HEK293 (cell line): ENCODE results near the gene RPL35A.

Source experiments
- BCL6B ChIP-seq: fragments of 450-650 bp; formaldehyde crosslinking; IDR thresholded peaks from 2 replicates; pipeline ENCODE4 v1.5.1; 2017; ENCODE audit warnings: missing biosample characterization, missing genetic modification characterization
- GLI2 ChIP-seq: fragments of 450-650 bp; formaldehyde crosslinking; IDR thresholded peaks from 2 replicates; pipeline ENCODE4; 2017; ENCODE audit warnings: missing biosample characterization, missing genetic modification characterization, low read depth, borderline replicate concordance
- HOXD13 ChIP-seq: sonication (generic); formaldehyde crosslinking; IDR thresholded peaks from 2 replicates; pipeline ENCODE4 v1.8.0; 2022; ENCODE audit warnings: missing genetic modification reagents, borderline replicate concordance
- KLF1 ChIP-seq: fragments of 450-650 bp; formaldehyde crosslinking; IDR thresholded peaks from 2 replicates; pipeline ENCODE4 v1.5.1; 2016; ENCODE audit warnings: missing biosample characterization, missing genetic modification characterization
- KLF17 ChIP-seq: fragments of 450-650 bp; formaldehyde crosslinking; IDR thresholded peaks from 2 replicates; pipeline ENCODE4 v1.5.1; 2016; ENCODE audit warnings: missing biosample characterization, missing genetic modification characterization
- OSR2 ChIP-seq: fragments of 450-650 bp; formaldehyde crosslinking; IDR thresholded peaks from 2 replicates; pipeline ENCODE4 v1.5.1; 2016; ENCODE audit warnings: missing biosample characterization, missing genetic modification characterization
- PRDM4 ChIP-seq: fragments of 450-650 bp; formaldehyde crosslinking; IDR thresholded peaks from 2 replicates; pipeline ENCODE4 v1.5.1; 2017; ENCODE audit warnings: missing biosample characterization, missing genetic modification characterization
- REPIN1 ChIP-seq: fragments of 450-650 bp; formaldehyde crosslinking; IDR thresholded peaks from 2 replicates; pipeline ENCODE4 v1.5.1; 2017; ENCODE audit warnings: missing biosample characterization, missing genetic modification characterization, low read depth
- SCRT2 ChIP-seq: fragments of 450-650 bp; formaldehyde crosslinking; IDR thresholded peaks from 2 replicates; pipeline ENCODE4 v1.5.1; 2016; ENCODE audit warnings: missing biosample characterization, missing genetic modification characterization
- ZBTB11 ChIP-seq: fragments of 450-650 bp; formaldehyde crosslinking; conservative IDR thresholded peaks from 2 replicates; pipeline ENCODE4 v1.5.1; 2016; ENCODE audit warnings: low read depth, missing biosample characterization, missing genetic modification characterization
- ZBTB8A ChIP-seq: fragments of 450-650 bp; formaldehyde crosslinking; IDR thresholded peaks from 2 replicates; pipeline ENCODE4 v1.5.1; 2016; ENCODE audit warnings: missing biosample characterization, missing genetic modification characterization
- ZFP69B ChIP-seq: fragments of 450-650 bp; formaldehyde crosslinking; IDR thresholded peaks from 2 replicates; pipeline ENCODE4 v1.5.1; 2016; ENCODE audit warnings: missing biosample characterization, missing genetic modification characterization
- ZNF10 ChIP-seq: fragments of 450-650 bp; formaldehyde crosslinking; IDR thresholded peaks from 2 replicates; pipeline ENCODE4 v1.5.1; 2017; ENCODE audit warnings: missing biosample characterization, missing genetic modification characterization
- ZNF112 ChIP-seq: fragments of 450-650 bp; formaldehyde crosslinking; IDR thresholded peaks from 2 replicates; pipeline ENCODE4 v1.5.0; 2017; ENCODE audit warnings: missing biosample characterization, missing genetic modification characterization
- ZNF114 ChIP-seq: fragments of 450-650 bp; formaldehyde crosslinking; IDR thresholded peaks from 2 replicates; pipeline ENCODE4 v1.5.0; 2017; ENCODE audit warnings: missing biosample characterization, missing genetic modification characterization
- ZNF121 ChIP-seq: fragments of 450-650 bp; formaldehyde crosslinking; IDR thresholded peaks from 2 replicates; pipeline ENCODE4 v1.5.1; 2016; ENCODE audit warnings: missing biosample characterization, missing genetic modification characterization
- ZNF132 ChIP-seq: fragments of 450-650 bp; formaldehyde crosslinking; IDR thresholded peaks from 2 replicates; pipeline ENCODE4 v1.5.1; 2017; ENCODE audit warnings: missing biosample characterization, missing genetic modification characterization, borderline replicate concordance
- ZNF157 ChIP-seq: fragments of 450-650 bp; formaldehyde crosslinking; IDR thresholded peaks from 2 replicates; pipeline ENCODE4 v1.5.1; 2016; ENCODE audit warnings: missing biosample characterization, missing genetic modification characterization
- ZNF169 ChIP-seq: fragments of 450-650 bp; formaldehyde crosslinking; IDR thresholded peaks from 2 replicates; pipeline ENCODE4 v1.5.1; 2016; ENCODE audit warnings: missing biosample characterization, missing genetic modification characterization
- ZNF211 ChIP-seq: fragments of 450-650 bp; formaldehyde crosslinking; IDR thresholded peaks from 2 replicates; pipeline ENCODE4 v1.5.1; 2016; ENCODE audit warnings: low read depth, missing biosample characterization, missing genetic modification characterization
- ZNF354C ChIP-seq: fragments of 450-650 bp; formaldehyde crosslinking; IDR thresholded peaks from 2 replicates; pipeline ENCODE4 v1.5.1; 2016; ENCODE audit warnings: missing biosample characterization, missing genetic modification characterization, low read depth, borderline replicate concordance
- ZNF416 ChIP-seq: fragments of 450-650 bp; formaldehyde crosslinking; IDR thresholded peaks from 2 replicates; pipeline ENCODE4 v1.5.1; 2016; ENCODE audit warnings: missing biosample characterization, missing genetic modification characterization
- ZNF530 ChIP-seq: fragments of 450-650 bp; formaldehyde crosslinking; IDR thresholded peaks from 2 replicates; pipeline ENCODE4 v1.5.1; 2016; ENCODE audit warnings: low read depth, missing biosample characterization, missing genetic modification characterization
- ZNF555 ChIP-seq: fragments of 450-650 bp; formaldehyde crosslinking; conservative IDR thresholded peaks from 2 replicates; pipeline ENCODE4 v1.5.1; 2017; ENCODE audit warnings: missing biosample characterization, mild to moderate bottlenecking, missing genetic modification characterization, inconsistent platforms
- ZNF561 ChIP-seq: fragments of 450-650 bp; IDR thresholded peaks from 2 replicates; pipeline ENCODE4 v1.5.1; 2018; ENCODE audit warnings: missing biosample characterization, missing genetic modification characterization, borderline replicate concordance
- ZNF677 ChIP-seq: fragments of 450-650 bp; IDR thresholded peaks from 2 replicates; pipeline ENCODE4 v1.5.0; 2018; ENCODE audit warnings: missing biosample characterization, mild to moderate bottlenecking, missing genetic modification characterization, moderate library complexity
- ZNF777 ChIP-seq: fragments of 450-650 bp; formaldehyde crosslinking; IDR thresholded peaks from 2 replicates; pipeline ENCODE4 v1.5.1; 2017; ENCODE audit warnings: missing biosample characterization, missing genetic modification characterization, borderline replicate concordance

Gene RPL35A

GRCh38 chr3:197906023-197906849 is 43.8 kb upstream of the RPL35A start (continued):
- TF ChIP-seq ZNF169 (tag by site-specific recombination) (no peak), ZNF114 (tag by site-specific recombination) (no peak), ZBTB8A (tag by site-specific recombination) (0 out of 2 replicates have a peak, but pooled peaks have one; percentile 13), OSR2 (tag by site-specific recombination) (no peak), ZNF10 (no peak), ZNF354C (tag by site-specific recombination) (no peak), ZNF777 (tag by site-specific recombination) (no peak), ZNF121 (tag by site-specific recombination) (no peak), KLF1 (tag by site-specific recombination) (no peak), ZNF132 (tag by site-specific recombination) (no peak), HOXD13 (CRISPR knock-in tag) (no peak), ZNF157 (tag by site-specific recombination) (no peak), ZNF530 (tag by site-specific recombination) (no peak), PRDM4 (tag by site-specific recombination) (no peak), ZNF561 (tag by site-specific recombination) (no peak), ZNF416 (tag by site-specific recombination) (no peak), ZNF677 (no peak), GLI2 (tag by site-specific recombination) (no peak), ZFP69B (tag by site-specific recombination) (no peak), BCL6B (no peak), REPIN1 (tag by site-specific recombination) (no peak), SCRT2 (tag by site-specific recombination) (no peak), KLF17 (tag by site-specific recombination) (peak; percentile 67), ZNF555 (tag by site-specific recombination) (no peak), ZNF112 (tag by site-specific recombination) (no peak), ZBTB11 (tag by site-specific recombination) (no peak), ZNF211 (tag by site-specific recombination) (no peak)
